Neural cell (in vitro differentiated cells): Measurements from ENCODE around the gene NUCB1. TPM values are rescaled to one million over a fixed set of nuclear protein-coding genes. Genes with fewer than 3 reads are reported as not detected.

Source experiments
- H2AFZ ChIP-seq: fragments of 200-600, 300-800 bp; sonication (generic), shearing (Covaris generic); 2 replicates; pipeline ENCODE4 v1.6.0; 2014; ENCODE audit warnings: low read depth, mild to moderate bottlenecking, antibody characterized with exemption, low read length, moderate library complexity
- H3F3A ChIP-seq: fragments of 200-600 bp; shearing (Covaris generic); 2 replicates; pipeline ENCODE4 v1.6.1; 2016; ENCODE audit warnings: mild to moderate bottlenecking, moderate library complexity, mixed read lengths, antibody characterized with exemption, low read length; ENCODE audit not compliant: insufficient read depth, poor library complexity, severe bottlenecking
- H3K27ac ChIP-seq: fragments of 200-600, 300-800 bp; sonication (generic), shearing (Covaris generic); 2 replicates; pipeline ENCODE4 v1.5.1; 2014; ENCODE audit warnings: mild to moderate bottlenecking, low read length, moderate library complexity
- H3K27me3 ChIP-seq: fragments of 300-800, 200-600 bp; sonication (generic), shearing (Covaris generic); 2 replicates; pipeline ENCODE4 v1.6.0; 2014; ENCODE audit warnings: mild to moderate bottlenecking, low read depth, low read length, moderate library complexity; ENCODE audit not compliant: insufficient read depth
- H3K36me3 ChIP-seq: fragments of 300-800, 200-600 bp; sonication (generic), shearing (Covaris generic); 2 replicates; pipeline ENCODE4 v1.5.1; 2014; ENCODE audit warnings: mild to moderate bottlenecking, antibody characterized with exemption, low read length, moderate library complexity; ENCODE audit not compliant: insufficient read depth
- H3K4me2 ChIP-seq: fragments of 300-800, 200-600 bp; sonication (generic), shearing (Covaris generic); 2 replicates; pipeline ENCODE4 v1.6.0; 2014; ENCODE audit warnings: mild to moderate bottlenecking, low read length
- H3K4me3 ChIP-seq: fragments of 300-800, 200-600 bp; sonication (generic), shearing (Covaris generic); 2 replicates; pipeline ENCODE4 v1.5.1; 2014; ENCODE audit warnings: mild to moderate bottlenecking, low read length, moderate library complexity
- H3K79me2 ChIP-seq: fragments of 200-600 bp; shearing (Covaris generic); replicated peaks from 2 replicates; pipeline ENCODE4 v1.6.0; 2014; ENCODE audit warnings: mild to moderate bottlenecking, low read length, moderate library complexity; ENCODE audit not compliant: insufficient read depth
- H3K9ac ChIP-seq: fragments of 300-800, 200-600 bp; sonication (generic), shearing (Covaris generic); 2 replicates; pipeline ENCODE4 v1.6.1; 2016; ENCODE audit warnings: mild to moderate bottlenecking, low read length, mixed read lengths
- H3K9me2 ChIP-seq: fragments of 200-600 bp; shearing (Covaris generic); 2 replicates; pipeline ENCODE4 v1.6.1; 2016; ENCODE audit warnings: mild to moderate bottlenecking, low read length, mixed read lengths; ENCODE audit not compliant: insufficient read depth
- H3K9me3 ChIP-seq: fragments of 200-600, 300-800 bp; sonication (generic), shearing (Covaris generic); 2 replicates; pipeline ENCODE4 v1.6.1; 2016; ENCODE audit warnings: mild to moderate bottlenecking, mixed run types, low read length, moderate library complexity, mixed read lengths
- H4K20me1 ChIP-seq: fragments of 200-600 bp; shearing (Covaris generic); 2 replicates; pipeline ENCODE4 v1.6.1; 2016; ENCODE audit warnings: mild to moderate bottlenecking, mixed run types; ENCODE audit not compliant: insufficient read depth
- CTCF ChIP-seq: fragments of 450-650 bp; IDR thresholded peaks from 2 replicates; pipeline ENCODE4 v1.5.1; 2014; ENCODE audit warnings: antibody characterized with exemption, mild to moderate bottlenecking, moderate library complexity; ENCODE audit not compliant: poor library complexity, severe bottlenecking
- EP300 ChIP-seq: fragments of 450-650 bp; conservative IDR thresholded peaks from 2 replicates; pipeline ENCODE4 v1.6.1; 2014; ENCODE audit warnings: antibody characterized with exemption, mild to moderate bottlenecking, moderate library complexity; ENCODE audit not compliant: poor library complexity, severe bottlenecking
- EZH2 ChIP-seq: fragments of 200-600, 300-800 bp; shearing (Covaris generic), sonication (generic); IDR thresholded peaks from 2 replicates; pipeline ENCODE4 v1.6.1; 2014; ENCODE audit warnings: antibody characterized with exemption, low read length, borderline replicate concordance, mild to moderate bottlenecking; ENCODE audit not compliant: insufficient read depth, poor library complexity, severe bottlenecking
- MXI1 ChIP-seq: fragments of 450-650 bp; conservative IDR thresholded peaks from 2 replicates; pipeline ENCODE4 v1.6.1; 2014; ENCODE audit warnings: antibody characterized with exemption, mild to moderate bottlenecking; ENCODE audit not compliant: poor library complexity, severe bottlenecking
- POLR2AphosphoS5 ChIP-seq: IDR thresholded peaks from 2 replicates; pipeline ENCODE4 v1.6.1; 2012
- RAD21 ChIP-seq: fragments of 450-650 bp; conservative IDR thresholded peaks from 2 replicates; pipeline ENCODE4 v1.6.1; 2014; ENCODE audit warnings: antibody characterized with exemption, mild to moderate bottlenecking, moderate library complexity
- REST ChIP-seq: IDR thresholded peaks from 2 replicates; pipeline ENCODE4 v1.6.1; 2012; ENCODE audit warnings: borderline replicate concordance
- SMC3 ChIP-seq: fragments of 450-650 bp; conservative IDR thresholded peaks from 2 replicates; pipeline ENCODE4 v1.6.1; 2014; ENCODE audit warnings: antibody characterized with exemption, mild to moderate bottlenecking, moderate library complexity; ENCODE audit not compliant: poor library complexity
- TAF1 ChIP-seq: IDR thresholded peaks from 2 replicates; pipeline ENCODE4 v1.6.1; 2012; ENCODE audit warnings: low read depth
- polyA plus RNA-seq: library from polyadenylated mRNA; depleted of rRNA; stranded (reverse); fragments of >200 nt; gene quantifications from 2 replicates; pipeline ENCODE4 v1.2.3, GENCODE V29; 2014

Gene NUCB1
- polyA plus RNA-seq, 1 donor from 2014 or later = 80.0 TPM

- Histone ChIP-seq H3K27ac (no peak overlapping the region), H3F3A (no peaks in the 10 kb centered on the region), H4K20me1 (no peaks in the 10 kb centered on the region), H3K79me2 (no peaks in the 10 kb centered on the region), H3K9me3 (no peaks in the 10 kb centered on the region), H2AFZ (no peak overlapping the region), H3K4me3 (no peak overlapping the region), H3K9me2 (no peaks in the 10 kb centered on the region), H3K36me3 (no peaks in the 10 kb centered on the region), H3K4me2 (no peak overlapping the region), H3K27me3 (no peaks in the 10 kb centered on the region), H3K9ac (no peak overlapping the region)
- TF ChIP-seq MXI1 = no peak
- no peak for TF ChIP-seq REST
- TF ChIP-seq RAD21 = no peak
- no peak for TF ChIP-seq EZH2
- no peak for TF ChIP-seq SMC3
- TF ChIP-seq TAF1 = no peak
- TF ChIP-seq EP300 = no peak
- no peak for TF ChIP-seq CTCF
- no peak for TF ChIP-seq POLR2AphosphoS5
Measured at GRCh38 chr19:48890551-48890950, 9.6 kb upstream of the NUCB1 start.

GRCh38 chr19:48895226-48895625 lies 4.9 kb upstream of the NUCB1 start:
- no peak overlapping the region for H2AFZ ChIP-seq
- no peak overlapping the region for H3K4me3 ChIP-seq
- H3K79me2 ChIP-seq = no peaks in the 10 kb centered on the region
- no peaks in the 10 kb centered on the region for H4K20me1 ChIP-seq
- TF ChIP-seq TAF1 (no peak), RAD21 (no peak)
- no peaks in the 10 kb centered on the region for H3K9me3 ChIP-seq
- H3K9ac ChIP-seq = no peak overlapping the region
- no peaks in the 10 kb centered on the region for H3K9me2 ChIP-seq
- H3K27me3 ChIP-seq = no peaks in the 10 kb centered on the region
- no peak overlapping the region for H3K4me2 ChIP-seq
- H3K27ac ChIP-seq = no peak overlapping the region
- H3K36me3 ChIP-seq = no peaks in the 10 kb centered on the region
- H3F3A ChIP-seq = no peaks in the 10 kb centered on the region

- Histone ChIP-seq H3K9me3 (no peaks in the 10 kb centered on the region), H3F3A (no peaks in the 10 kb centered on the region), H3K36me3 (no peaks in the 10 kb centered on the region), H3K27me3 (no peaks in the 10 kb centered on the region), H3K4me3 (no peak overlapping the region), H3K79me2 (peaks cover 9% of the 10 kb centered on the region), H4K20me1 (no peaks in the 10 kb centered on the region), H3K27ac (no peak overlapping the region), H3K9ac (no peak overlapping the region), H2AFZ (no peak overlapping the region), H3K9me2 (no peaks in the 10 kb centered on the region), H3K4me2 (no peak overlapping the region)
- TF ChIP-seq CTCF = no peak
- TF ChIP-seq REST = no peak
- no peak for TF ChIP-seq TAF1
Measured at GRCh38 chr19:48896191-48896720, 3.9 kb upstream of the NUCB1 start.
